Heart right ventricle (tissue), 16 donors: Measurements from ENCODE around the gene ZAP70. TPM values are rescaled to one million over a fixed set of nuclear protein-coding genes. Genes with fewer than 3 reads are reported as not detected.

Source experiments
- ATAC-seq, 8 donors: fragments of 200-7000 bp; cut with Tn5 transposase; one replicate each; pipeline ENCODE4 v1.9.1; 2020; ENCODE audit warnings: mild to moderate bottlenecking in 8 of 8, moderate library complexity in 8 of 8, moderate number of reproducible peaks in 1 of 8
- DNase-seq, 2 donors: peaks; one replicate each; pipeline ENCODE4 v3.0.0-alpha.2; 2020
- H3K27ac ChIP-seq, 10 donors: fragments of 200-600 bp; sonication (generic) in 2 of 10; one replicate each; pipeline versions ENCODE4 v1.5.0 to v1.8.0; 2020 to 2022; ENCODE audit warnings: mild to moderate bottlenecking in 3 of 10
- H3K27me3 ChIP-seq, 7 donors: fragments of 200-600 bp; one replicate each; pipeline ENCODE4 v1.8.0; 2021 to 2022; ENCODE audit warnings: mild to moderate bottlenecking in 2 of 7
- H3K36me3 ChIP-seq, 9 donors: fragments of 200-600 bp; sonication (generic) in 1 of 9; one replicate each; pipeline versions ENCODE4 v1.5.0 to v1.8.0; 2020 to 2022; ENCODE audit warnings: mild to moderate bottlenecking in 2 of 9
- H3K4me1 ChIP-seq, 9 donors: fragments of 200-600 bp; sonication (generic) in 1 of 9; one replicate each; pipeline versions ENCODE4 v1.5.0 to v1.8.0; 2020 to 2022; ENCODE audit warnings: mild to moderate bottlenecking in 4 of 9
- H3K4me3 ChIP-seq, 10 donors: fragments of 200-600 bp; sonication (generic) in 2 of 10; one replicate each; pipeline versions ENCODE4 v1.5.0 to v1.8.0; 2020 to 2022; ENCODE audit warnings: mild to moderate bottlenecking in 7 of 10, moderate library complexity in 2 of 10
- H3K9me3 ChIP-seq, 11 donors: fragments of 200-600 bp in 10 of 11; sonication (generic) in 2 of 11; one replicate each; pipeline versions ENCODE4 v1.5.0 to v1.8.0; 2013 to 2022; ENCODE audit warnings: mild to moderate bottlenecking in 2 of 11, control low read depth in 1 of 11, moderate library complexity in 1 of 11
- CTCF ChIP-seq, 9 donors: fragments of 200-600 bp; sonication (generic) in 2 of 9; IDR thresholded peaks; one replicate each; pipeline versions ENCODE4 v1.5.0 to v1.8.0; 2021 to 2022; ENCODE audit warnings: antibody characterized with exemption in 9 of 9, mild to moderate bottlenecking in 5 of 9, moderate library complexity in 1 of 9
- WGBS, 2 donors: extraction: QIAGEN DNeasy Blood & Tissue Kit; methylation state at CpG; one replicate each; pipeline ENCODE4 v1.1.7; 2013; ENCODE audit warnings: inconsistent platforms in 1 of 2; 5-methylcytosine and 5-hydroxymethylcytosine counted together
- intact Hi-C, 10 donors: fragments of 100-400 bp; cut with DNase I; formaldehyde crosslinking; loops; one replicate each; pipeline versions ENCODE4 v1.11.1 to v1.14.2; 2022
- polyA plus RNA-seq, 2 donors: library from polyadenylated mRNA; stranded (reverse); fragments of 200-250 nt; gene quantifications; one replicate each; pipeline ENCODE4 v1.2.3, GENCODE V29; 2013
- total RNA-seq, 10 donors: library from RNA; stranded (reverse); fragmentation: NEBNext Ultra II Directional in 3 of 10; extraction: Animal tissue kit (Norgen Biotek cat#: 25700) in 3 of 10; gene quantifications; one replicate each; pipeline versions ENCODE4 v1.2.1 to v1.2.4, GENCODE V29; 2021 to 2023
- donor health status: Arrhythmogenic right ventricular cardiomyopathy.
- donor health status: ischemic (EF 13 %, LVEDD 7.1; RV severe dilation, severe dysfunction).
- donor health status: healthy with polysubstance abuse.
- donor health status: DM: no; HTN: yes; CAD: no.
- donor health status: DM: no; HTN: no; CAD: no.
- donor health status: ischemic (EF 25% LVEDD 6.9; RV normal size, moderate dysfunction).
- donor health status: ischemic (EF 25% LVEDD 5.7; RV mildly dilated, moderate dysfunction).
- donor health status: healthy.
- donor health status: DM: yes; HTN: yes; CAD: no.
- donor health status: Ischemic cardiomyopathy.
- donor health status: ischemic (EF 35%, LVEDD 5.7; RV mildly dilated, moderate dysfunction).
- donor health status: nonischemic (EF 11% LVEDD 7.7; RV severe dilation, severe dysfunction).
- donor health status: DM: yes; HTN: yes; CAD: no.
- donor health status: PGD.
- donor health status: ischemic (EF 29% LVEDD 5.4; RV normal size, mild dysfunction).
- donor health status: nonischemic (EF 23%, LVEDD 6.1; RV moderate dilation, normal function).

The ZAP70 gene
- total and polyA plus RNA-seq, 12 donors: 0.42 to 8.7 (median 0.67) TPM

GRCh38 chr2:97738179-97739019, 25.0 kb downstream of the ZAP70 start:
- peaks cover 0 to 27% (median 10%) of the 10 kb centered on the region in 9 donors for H3K4me1 ChIP-seq
- H3K9me3 ChIP-seq: no peaks in the 10 kb centered on the region
- no peak for DNase-seq
- H3K4me3 ChIP-seq: no peak overlapping the region
- TF ChIP-seq CTCF (IDR thresholded peaks at IDR 0.05): no peak
- no peak overlapping the region for H3K27ac ChIP-seq
- no peak for ATAC-seq
- H3K36me3 ChIP-seq: peaks cover 0 to under 1% (median 0%) of the 10 kb centered on the region in 9 donors
- intact Hi-C loops: loop anchor here in 1 of 10 donors (10.0 kb wide), 1 partner anchor 646 kb away; no protein-coding TSS in a partner anchor
- WGBS, 2 donors: 96% methylated on average over 9 of the region's 9 CpGs
- H3K27me3 ChIP-seq: no peaks in the 10 kb centered on the region

- intact Hi-C loops: loop anchor here in 1 of 10 donors (10.0 kb wide), 1 partner anchor 646 kb away; no protein-coding TSS in a partner anchor
- Histone ChIP-seq H3K36me3 (peaks cover 0 to 9% (median 0%) of the 10 kb centered on the region in 9 donors), H3K27ac (no peak overlapping the region), H3K27me3 (no peaks in the 10 kb centered on the region), H3K9me3 (no peaks in the 10 kb centered on the region), H3K4me1 (peaks cover 0 to 27% (median 10%) of the 10 kb centered on the region in 9 donors), H3K4me3 (no peak overlapping the region)
- ATAC-seq: peak in 2 of 8 donors; percentile 5 to 10
- WGBS, 2 donors: 91 to 92% methylated on average over 23 of the region's 23 CpGs
- no peak for DNase-seq
- no peak for TF ChIP-seq CTCF (IDR thresholded peaks at IDR 0.05)
Observed at GRCh38 chr2:97739020-97739892, 25.9 kb downstream of the ZAP70 start.

- Histone ChIP-seq H3K4me3 (no peak overlapping the region), H3K9me3 (no peaks in the 10 kb centered on the region), H3K27me3 (no peaks in the 10 kb centered on the region), H3K27ac (no peak overlapping the region), H3K4me1 (peaks cover 0 to 27% (median 10%) of the 10 kb centered on the region in 9 donors), H3K36me3 (peaks cover 0 to 11% (median 0%) of the 10 kb centered on the region in 9 donors)
- TF ChIP-seq CTCF (IDR thresholded peaks at IDR 0.05): no peak
- no peak for ATAC-seq
- intact Hi-C loops: loop anchor here in 3 of 10 donors (5.0 to 10.0 kb wide), 3 partner anchors 33 to 645 kb away; no protein-coding TSS in a partner anchor
- DNase-seq: no peak
- WGBS, 2 donors: 86 to 91% methylated on average over 5 of the region's 5 CpGs
Observed at GRCh38 chr2:97739893-97740245, 26.5 kb downstream of the ZAP70 start.

GRCh38 chr2:97740590-97741182, 27.3 kb downstream of the ZAP70 start:
- peak; percentile 24 to 75 (median 67) for TF ChIP-seq CTCF (IDR thresholded peaks at IDR 0.05)
- intact Hi-C loops: loop anchor here in 2 of 10 donors (5.0 to 10.0 kb wide), 2 partner anchors 33 to 46 kb away; no protein-coding TSS in a partner anchor
- no peaks in the 10 kb centered on the region for H3K9me3 ChIP-seq
- no peak overlapping the region for H3K4me3 ChIP-seq
- H3K27ac ChIP-seq: no peak overlapping the region
- 41 to 44% methylated on average over 19 of the region's 19 CpGs for WGBS, 2 donors
- peaks cover 0 to 11% (median 0%) of the 10 kb centered on the region in 9 donors for H3K36me3 ChIP-seq
- H3K27me3 ChIP-seq: no peaks in the 10 kb centered on the region
- ATAC-seq (peak in 5 of 8 donors; percentile 16 to 55 (median 33)), DNase-seq (peak in 1 of 2 donors; percentile 45)
- H3K4me1 ChIP-seq: peaks cover 0 to 27% (median 10%) of the 10 kb centered on the region in 9 donors
